GM21529 (cell line): ENCODE measurements around the gene KLHL10.
A peak's percentile ranks its signal among the peaks of the same experiment; 100 is the strongest.
"Not testable (repeated sequence)": the region's sequence is repeated elsewhere in the genome, so short reads cannot be mapped to it uniquely, and the experiment has no call there.

Source experiments
- ATAC-seq: cut with Tn5 transposase; IDR thresholded peaks from one replicate; pipeline ENCODE4 v1.9.1; 2021; ENCODE audit not compliant: unreplicated experiment

Gene KLHL10

DNA sequence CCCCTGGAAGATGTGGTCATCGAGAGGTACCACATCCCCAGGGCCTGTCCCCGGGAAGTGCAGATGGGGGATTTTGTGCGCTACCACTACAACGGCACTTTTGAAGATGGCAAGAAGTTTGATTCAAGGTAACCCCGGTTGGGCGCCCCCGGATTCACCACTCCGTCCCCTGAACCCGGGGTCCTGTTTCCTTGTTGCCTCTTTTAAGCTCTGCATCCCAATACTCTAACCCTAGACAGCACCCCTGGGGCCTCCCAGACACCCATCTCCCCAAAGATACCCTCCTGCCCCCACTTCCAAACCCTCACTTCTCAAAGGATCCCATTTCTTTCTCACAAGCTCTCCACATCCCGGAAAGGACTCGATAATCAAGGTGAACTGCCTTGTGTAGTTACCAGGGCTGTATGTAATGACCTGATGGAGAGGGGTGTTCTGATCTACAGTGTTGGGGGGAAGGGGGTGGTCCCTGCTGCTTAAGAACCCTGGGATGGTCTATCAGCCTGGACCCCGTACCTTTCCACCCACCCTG lies 24.4 kb upstream of the KLHL10 start:
- no peak for ATAC-seq

DNA sequence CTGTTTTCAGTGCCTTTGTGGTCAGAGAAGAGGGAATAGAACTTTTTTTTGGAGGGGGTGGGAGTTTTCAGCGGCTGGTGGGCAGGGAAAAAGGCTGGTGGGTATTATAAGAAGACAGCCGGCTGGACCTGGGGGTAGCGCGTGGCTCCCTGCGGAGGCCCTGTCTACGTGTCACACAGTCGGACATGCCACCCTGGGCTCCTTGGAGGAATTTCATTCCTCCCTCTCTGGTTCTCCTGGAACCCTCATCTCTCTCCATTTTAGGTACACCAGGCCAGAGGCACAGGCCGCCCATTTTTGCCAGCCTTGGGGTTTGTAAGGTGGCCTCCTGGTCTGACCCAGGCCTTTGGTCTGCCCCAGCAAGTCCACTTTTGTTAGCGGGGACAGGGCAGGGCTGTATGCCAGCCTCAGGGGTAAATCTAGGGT lies 23.9 kb upstream of the KLHL10 start:
- no peak for ATAC-seq

GRCh38 chr17:41814195-41814594 lies 23.4 kb upstream of the KLHL10 start:
- ATAC-seq = no peak

DNA sequence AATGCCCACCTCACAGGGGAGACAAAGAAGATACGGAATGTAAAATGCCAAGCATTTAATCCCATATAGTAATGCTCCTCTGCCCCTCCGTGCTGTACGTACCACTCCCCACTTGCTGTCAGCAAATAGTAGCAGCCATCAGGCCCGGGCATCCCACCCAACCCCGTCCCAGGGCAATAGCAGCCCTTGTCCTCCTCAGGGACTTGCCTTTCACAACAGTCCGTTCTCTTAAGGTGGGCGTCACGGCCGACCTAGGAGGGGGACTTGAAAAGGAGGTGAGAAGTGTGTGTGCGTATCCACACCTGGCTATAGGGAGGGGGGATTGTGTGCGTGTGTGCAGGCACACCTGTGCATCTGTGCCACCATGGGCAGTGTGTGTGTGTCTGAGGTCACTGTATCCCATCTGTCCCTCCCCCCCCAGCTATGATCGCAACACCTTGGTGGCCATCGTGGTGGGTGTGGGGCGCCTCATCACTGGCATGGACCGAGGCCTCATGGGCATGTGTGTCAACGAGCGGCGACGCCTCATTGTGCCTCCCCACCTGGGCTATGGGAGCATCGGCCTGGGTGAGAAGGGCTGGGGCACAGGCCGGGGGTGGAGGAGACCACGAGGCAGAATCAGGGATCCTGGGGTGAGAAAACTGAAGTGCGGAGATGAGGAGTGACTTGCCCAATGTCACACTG lies 20.8 kb upstream of the KLHL10 start:
- ATAC-seq = no peak

DNA sequence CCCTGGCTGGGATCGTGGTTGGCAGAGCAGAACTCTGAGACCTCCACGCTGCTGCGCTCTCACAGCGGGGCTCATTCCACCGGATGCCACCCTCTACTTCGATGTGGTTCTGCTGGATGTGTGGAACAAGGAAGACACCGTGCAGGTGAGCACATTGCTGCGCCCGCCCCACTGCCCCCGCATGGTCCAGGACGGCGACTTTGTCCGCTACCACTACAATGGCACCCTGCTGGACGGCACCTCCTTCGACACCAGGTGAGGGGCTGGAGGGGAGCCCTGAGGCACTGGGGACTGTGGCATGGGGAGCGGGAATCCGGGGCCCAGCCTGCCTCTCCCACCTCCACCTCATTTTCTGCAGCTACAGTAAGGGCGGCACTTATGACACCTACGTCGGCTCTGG lies 19.6 kb upstream of the KLHL10 start:
- no peak for ATAC-seq

DNA sequence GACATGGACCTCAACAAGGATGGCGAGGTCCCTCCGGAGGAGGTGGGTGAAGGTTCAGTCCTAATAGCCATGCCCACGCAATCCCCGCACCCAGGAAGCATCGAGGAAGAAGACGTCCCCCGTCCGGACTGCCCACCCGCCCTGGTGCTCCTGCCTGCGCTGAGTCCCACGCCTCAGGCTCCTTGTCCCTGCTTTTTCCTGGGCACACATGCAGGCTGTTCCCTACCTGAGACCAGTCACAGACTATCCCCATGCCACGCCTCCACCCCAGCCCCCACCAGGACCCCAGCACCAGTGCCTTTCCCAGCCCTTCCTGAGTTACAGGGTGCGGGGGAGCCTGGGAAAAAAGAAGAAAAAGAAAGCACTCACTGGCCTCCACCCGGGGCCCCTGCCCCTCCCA lies 15.8 kb upstream of the KLHL10 start:
- no peak for ATAC-seq

DNA sequence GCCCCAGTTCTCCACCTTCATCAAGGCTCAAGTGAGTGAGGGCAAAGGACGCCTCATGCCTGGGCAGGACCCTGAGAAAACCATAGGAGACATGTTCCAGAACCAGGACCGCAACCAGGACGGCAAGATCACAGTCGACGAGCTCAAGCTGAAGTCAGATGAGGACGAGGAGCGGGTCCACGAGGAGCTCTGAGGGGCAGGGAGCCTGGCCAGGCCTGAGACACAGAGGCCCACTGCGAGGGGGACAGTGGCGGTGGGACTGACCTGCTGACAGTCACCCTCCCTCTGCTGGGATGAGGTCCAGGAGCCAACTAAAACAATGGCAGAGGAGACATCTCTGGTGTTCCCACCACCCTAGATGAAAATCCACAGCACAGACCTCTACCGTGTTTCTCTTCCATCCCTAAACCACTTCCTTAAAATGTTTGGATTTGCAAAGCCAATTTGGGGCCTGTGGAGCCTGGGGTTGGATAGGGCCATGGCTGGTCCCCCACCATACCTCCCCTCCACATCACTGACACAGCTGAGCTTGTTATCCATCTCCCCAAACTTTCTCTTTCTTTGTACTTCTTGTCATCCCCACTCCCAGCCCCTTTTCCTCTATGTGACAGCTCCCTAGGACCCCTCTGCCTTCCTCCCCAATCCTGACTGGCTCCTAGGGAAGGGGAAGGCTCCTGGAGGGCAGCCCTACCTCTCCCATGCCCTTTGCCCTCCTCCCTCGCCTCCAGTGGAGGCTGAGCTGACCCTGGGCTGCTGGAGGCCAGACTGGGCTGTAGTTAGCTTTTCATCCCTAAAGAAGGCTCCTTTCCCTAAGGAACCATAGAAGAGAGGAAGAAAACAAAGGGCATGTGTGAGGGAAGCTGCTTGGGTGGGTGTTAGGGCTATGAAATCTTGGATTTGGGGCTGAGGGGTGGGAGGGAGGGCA lies 15.1 kb upstream of the KLHL10 start:
- ATAC-seq = no peak

- no peak for ATAC-seq
These were observed 14.5 kb upstream of the KLHL10 start for GRCh38 chr17:41823141-41823524.

- no peak for ATAC-seq
These were observed 14.0 kb upstream of the KLHL10 start for GRCh38 chr17:41823580-41823979.

GRCh38 chr17:41824086-41824485 lies 13.5 kb upstream of the KLHL10 start:
- no peak for ATAC-seq

- no peak for ATAC-seq
These were observed 12.3 kb upstream of the KLHL10 start for GRCh38 chr17:41825175-41825845.

DNA sequence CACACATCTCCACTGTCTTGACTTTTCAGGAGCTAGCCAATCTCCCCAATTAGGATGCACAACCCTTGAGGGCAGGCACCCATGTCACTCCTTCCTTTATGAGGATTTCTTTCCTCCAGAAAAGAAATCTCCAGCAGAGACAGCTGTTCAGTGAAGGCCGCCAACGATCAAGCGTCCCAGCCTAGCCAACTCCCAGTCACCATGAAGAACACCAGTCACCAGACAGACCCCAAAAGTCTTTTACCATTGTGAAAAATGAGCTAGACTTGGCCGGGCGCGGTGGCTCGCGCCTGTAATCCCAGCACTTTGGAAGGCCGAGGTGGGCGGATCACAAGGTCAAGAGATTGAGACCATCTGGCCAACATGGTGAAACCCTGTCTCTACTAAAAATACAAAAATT lies 7.7 kb upstream of the KLHL10 start:
- ATAC-seq = not testable (repeated sequence)

DNA sequence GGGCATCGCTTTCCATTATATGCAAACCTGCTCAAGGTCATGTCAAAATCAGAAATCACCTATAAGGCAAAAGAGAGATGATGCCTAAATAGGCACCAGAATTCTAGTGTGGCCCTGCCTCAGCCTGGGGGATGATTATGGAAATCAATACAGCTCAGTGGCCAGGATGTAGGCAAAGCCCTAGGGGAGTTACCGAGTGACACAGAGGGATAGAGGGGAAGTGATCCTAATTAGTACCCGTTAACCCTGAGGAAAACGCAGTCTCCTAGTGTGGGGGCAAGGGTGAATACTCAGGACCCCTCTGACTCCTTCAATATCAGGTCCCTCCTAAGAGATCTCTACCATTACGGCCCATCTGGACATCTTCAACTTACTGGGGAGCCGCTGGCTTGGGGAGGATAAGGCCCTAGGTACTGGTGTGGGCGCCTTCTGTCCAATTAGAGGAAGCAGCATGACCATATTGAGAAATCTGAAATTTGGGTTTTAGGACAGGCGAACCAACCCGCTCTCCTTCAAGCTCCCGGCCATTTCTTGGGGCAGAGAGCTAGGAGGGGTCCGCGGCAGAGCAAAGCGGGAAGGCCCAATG lies 2.3 kb upstream of the KLHL10 start:
- peak; percentile 51 for ATAC-seq

DNA sequence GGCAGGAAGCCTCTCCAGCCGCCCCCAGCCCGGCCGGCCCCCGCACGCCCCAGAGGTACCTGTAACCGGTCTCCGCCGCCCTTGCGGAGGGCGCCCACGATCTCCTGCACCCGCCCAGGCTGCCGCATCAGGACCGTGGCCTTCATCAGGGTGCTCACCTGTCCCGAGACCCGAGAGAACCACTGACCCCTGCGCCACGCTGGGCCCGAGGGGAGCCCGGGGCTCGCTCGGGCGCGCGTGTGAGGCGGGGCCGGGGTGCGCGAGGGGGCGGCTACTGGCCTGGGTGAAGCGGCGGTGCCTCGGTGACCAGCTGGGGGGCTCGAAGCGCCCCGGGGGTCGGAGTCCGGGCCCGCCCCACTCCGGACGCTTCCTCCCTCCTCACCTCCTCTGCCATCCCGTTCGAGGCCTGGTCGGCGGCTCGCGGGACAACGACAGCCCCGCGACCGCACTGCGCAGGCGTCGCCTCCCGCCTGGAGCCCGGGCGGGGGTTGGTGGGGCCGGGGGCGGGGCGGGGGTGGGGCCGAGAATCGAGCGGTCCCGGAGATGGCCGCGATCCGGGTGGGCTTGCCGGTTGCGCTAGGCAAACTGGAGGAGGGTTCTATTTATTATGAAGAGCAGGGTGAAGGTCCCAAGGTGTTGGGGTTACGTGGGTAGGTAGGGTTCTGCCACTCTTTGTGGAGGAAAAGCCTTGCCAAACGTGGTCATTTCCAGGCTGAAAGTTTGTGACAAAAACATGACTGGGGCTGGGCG lies 1.6 kb upstream of the KLHL10 start, which contains the start of gene NT5C3B:
TSS of gene NT5C3B (minus strand) at position 433 of the 750 bp plus-strand sequence. CDS start at position 394, 39 bp downstream.
- peak; percentile 50 for ATAC-seq

- no peak for ATAC-seq
These were observed 952 bp upstream of the KLHL10 start for GRCh38 chr17:41836550-41837196.

GRCh38 chr17:41839448-41839847 lies 1.8 kb downstream of the KLHL10 start:
- ATAC-seq = not testable (repeated sequence)

- not testable (repeated sequence) for ATAC-seq
These were observed 3.2 kb downstream of the KLHL10 start for GRCh38 chr17:41840781-41841180.

GRCh38 chr17:41844971-41845370 lies 7.3 kb downstream of the KLHL10 start:
- ATAC-seq = no peak

- no peak for ATAC-seq
These were observed 11.2 kb downstream of the KLHL10 start for GRCh38 chr17:41848788-41849187.
